HG03280 (cell line): ENCODE data around the gene HYAL1.
"Not testable (repeated sequence)": the region's sequence is repeated elsewhere in the genome, so short reads cannot be mapped to it uniquely, and the experiment has no call there.

Source experiments
- ATAC-seq: cut with Tn5 transposase; IDR thresholded peaks from one replicate; pipeline ENCODE4 v1.9.1; 2021; ENCODE audit warnings: mild to moderate bottlenecking, moderate library complexity; ENCODE audit not compliant: unreplicated experiment

Gene HYAL1

DNA sequence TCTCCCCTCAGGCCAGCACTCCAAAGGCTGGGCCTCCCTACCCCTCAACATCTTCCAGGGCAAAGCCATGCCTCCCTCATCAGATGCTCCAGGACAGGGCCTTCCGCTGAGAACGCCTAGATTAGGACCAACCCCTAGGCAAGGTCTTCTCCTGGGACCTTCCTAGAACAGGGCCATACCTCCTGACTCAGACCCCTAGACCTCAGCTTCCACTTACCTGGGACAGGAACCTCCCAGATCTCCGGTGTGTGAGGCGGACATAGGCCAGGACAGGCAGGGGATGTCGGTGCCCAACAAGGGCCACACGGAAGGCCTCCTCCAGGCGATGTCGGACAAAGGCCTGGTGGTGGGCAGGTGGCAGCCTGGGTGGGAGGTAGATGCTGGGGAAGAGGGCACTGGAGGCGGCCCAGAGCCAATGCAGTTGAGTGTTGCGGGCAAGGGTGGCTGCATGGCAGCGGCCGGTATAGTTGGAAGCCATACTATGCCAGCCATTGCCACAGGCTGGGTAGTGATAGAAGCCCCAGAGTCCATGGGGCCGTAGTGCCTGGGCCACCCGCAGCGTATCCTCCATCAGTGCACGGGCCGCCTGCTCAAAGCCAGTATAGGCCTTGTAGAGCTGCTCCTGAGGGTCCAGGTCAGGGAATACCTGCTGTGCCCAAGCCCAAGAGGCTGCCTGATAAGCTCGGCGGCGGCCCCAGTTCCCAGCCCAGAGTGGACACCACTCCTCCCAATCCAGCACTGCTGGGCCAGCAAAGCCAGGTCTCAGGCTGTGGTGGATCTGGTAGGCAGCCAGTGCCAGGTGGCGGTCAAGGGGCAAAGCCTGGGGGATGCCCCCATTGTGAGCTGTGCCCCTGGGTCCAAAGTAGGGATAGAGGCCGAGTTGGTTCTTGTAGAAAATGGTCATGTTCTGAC lies 8.6 kb downstream of the HYAL1 start:
- no peak for ATAC-seq

- ATAC-seq: no peak
Measured at GRCh38 chr3:50294089-50294488, 9.3 kb downstream of the HYAL1 start.

- ATAC-seq: no peak
Measured at GRCh38 chr3:50293079-50293801, 10.1 kb downstream of the HYAL1 start.

DNA sequence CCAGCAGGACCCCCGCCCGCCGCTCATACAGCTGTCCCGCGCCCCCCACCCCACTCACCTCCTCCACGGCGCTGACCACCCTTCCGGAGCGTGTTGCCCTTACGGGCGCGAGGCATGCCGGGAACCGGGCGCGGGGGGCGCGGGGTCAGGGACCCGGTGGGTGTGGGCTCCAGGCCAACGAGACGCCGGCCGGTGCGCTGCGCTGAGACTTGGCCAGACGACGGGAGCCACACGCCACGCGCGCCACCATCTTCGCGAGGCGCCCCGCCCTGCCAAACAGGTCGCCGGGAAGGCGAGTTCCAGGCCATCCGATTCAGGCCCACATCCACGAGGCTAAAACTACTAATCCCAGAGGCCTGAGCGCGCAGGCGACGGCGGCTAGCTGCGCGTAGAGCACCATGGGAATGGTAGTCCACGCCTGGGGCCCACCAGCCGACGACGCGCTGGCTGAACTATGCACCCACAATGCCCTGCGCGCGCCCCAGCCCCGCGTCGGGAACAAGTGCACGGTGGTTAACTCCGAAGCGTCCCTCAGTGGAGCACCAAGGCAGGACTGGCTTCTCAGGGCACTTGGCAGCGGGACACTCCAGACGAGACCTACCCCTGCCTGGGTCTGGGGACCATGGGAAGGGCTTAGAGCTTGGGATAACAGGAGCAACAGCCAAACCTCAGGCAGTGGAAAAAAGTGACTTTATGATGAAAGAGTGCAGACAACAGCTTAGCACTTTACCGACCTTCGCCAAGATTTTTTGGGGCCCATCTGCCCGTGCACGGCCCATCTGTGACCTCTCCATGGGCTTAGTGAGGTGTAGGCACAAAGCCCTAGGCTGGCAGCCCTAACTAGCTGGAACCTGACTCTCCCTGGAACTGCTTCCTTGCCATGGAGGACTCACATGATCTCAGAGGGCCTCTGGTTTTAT lies 11.0 kb downstream of the HYAL1 start, which contains the start of gene IFRD2:
TSS of gene IFRD2 (minus strand) at position 271 of the 920 bp plus-strand sequence. CDS start at position 116, 155 bp downstream.
- ATAC-seq: peak; percentile 97

GRCh38 chr3:50290161-50290641 lies 13.2 kb downstream of the HYAL1 start:
- ATAC-seq: no peak

DNA sequence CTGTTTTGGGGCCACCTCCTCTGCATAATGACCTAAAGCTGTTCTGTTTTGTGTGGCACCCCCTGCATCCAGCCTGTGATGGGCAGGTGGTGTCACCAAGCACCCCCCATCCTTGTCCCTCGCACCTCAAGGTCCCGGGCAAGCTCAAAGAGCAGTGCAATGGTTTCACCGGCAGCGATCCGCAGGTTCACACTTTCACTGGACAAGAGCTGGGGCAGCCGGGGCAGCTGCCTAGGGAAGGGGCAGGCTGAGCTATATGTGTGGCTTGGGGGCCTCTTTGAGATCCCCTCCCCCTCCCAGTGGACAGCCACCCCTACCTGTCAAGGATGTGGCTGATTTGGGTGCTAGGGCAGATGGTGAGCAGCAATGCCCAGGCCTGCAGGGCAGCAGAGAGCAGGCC lies 14.2 kb downstream of the HYAL1 start:
- no peak for ATAC-seq

GRCh38 chr3:50288387-50289007 lies 14.9 kb downstream of the HYAL1 start:
- no peak for ATAC-seq

DNA sequence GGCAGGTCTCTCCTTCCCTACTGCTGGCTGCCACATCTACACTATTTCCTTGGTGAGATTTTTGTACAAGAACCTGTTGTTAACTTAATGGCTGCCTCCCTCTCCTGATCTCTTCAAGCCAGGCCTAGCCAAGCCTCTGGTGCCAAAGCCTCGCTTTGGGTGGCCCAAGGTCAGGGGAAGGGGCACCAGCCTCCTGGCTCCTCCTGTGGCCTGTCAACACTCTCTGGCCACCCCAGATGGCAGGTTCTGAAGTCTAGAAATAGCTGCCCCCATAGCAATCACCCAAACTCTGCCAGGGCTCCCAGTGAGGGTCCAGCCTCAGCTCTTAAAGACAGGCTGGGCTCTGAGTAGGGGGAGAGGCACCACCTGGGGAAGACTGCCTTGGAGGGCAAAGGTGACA lies 16.1 kb downstream of the HYAL1 start:
- no peak for ATAC-seq

DNA sequence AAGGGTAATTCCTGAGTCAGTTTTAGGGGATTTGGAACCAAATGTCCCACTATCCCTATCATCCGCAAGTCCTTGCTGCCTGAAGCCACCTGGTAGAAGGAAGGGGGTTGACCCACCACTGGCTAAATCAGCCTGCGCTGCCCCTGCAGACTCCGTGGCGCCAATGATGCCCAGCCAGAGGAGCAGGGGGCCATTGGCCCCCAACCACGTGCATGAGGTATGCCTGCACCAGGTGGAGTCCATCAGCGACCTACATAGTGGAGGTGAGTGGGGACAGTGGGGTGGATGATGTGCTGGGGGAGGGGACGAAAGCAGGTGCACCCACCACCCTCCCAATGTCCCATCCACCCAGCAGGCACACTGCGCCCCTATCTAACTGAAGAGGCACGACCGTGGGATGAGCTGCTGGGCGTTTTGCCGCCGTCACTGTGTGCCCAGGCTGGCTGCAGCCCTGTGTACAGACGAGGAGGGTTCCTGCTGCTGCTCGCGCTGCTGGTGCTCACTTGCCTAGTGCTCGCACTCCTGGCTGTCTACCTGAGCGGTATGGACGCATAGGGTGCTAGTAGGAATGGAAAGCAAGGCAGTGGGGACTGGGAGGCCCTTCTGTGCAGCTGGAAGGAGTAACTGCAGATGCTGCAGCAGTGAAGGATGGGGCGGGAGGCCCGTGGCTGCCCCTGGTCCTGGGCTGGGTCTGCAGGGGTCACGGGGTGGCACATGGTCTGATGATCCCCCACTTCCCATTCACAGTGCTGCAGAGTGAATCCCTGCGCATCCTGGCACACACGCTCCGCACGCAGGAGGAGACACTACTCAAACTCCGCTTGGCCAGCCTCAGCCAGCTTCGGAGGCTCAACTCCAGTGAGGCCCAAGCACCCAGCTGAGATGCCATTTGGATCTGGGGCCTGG lies 16.8 kb downstream of the HYAL1 start:
- ATAC-seq: no peak

DNA sequence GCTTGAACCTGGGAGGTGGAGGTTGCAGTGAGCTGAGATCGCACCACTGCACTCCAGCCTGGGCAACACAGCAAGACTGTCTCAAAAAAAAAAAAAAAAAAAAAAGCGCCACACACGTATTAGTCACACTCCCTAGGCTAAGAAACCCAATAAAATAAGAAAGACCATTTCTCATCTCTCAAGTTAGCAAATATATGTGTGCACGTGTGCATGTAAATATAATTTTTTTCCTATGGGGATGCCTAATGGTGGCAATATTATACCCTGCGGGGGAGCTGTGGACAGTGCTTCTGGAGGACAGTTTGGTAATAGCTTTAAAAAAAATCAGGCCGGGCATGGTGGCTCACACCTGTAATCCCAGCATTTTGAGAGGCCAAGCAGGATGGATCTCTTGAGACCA lies 19.3 kb downstream of the HYAL1 start:
- ATAC-seq: not testable (repeated sequence)

DNA sequence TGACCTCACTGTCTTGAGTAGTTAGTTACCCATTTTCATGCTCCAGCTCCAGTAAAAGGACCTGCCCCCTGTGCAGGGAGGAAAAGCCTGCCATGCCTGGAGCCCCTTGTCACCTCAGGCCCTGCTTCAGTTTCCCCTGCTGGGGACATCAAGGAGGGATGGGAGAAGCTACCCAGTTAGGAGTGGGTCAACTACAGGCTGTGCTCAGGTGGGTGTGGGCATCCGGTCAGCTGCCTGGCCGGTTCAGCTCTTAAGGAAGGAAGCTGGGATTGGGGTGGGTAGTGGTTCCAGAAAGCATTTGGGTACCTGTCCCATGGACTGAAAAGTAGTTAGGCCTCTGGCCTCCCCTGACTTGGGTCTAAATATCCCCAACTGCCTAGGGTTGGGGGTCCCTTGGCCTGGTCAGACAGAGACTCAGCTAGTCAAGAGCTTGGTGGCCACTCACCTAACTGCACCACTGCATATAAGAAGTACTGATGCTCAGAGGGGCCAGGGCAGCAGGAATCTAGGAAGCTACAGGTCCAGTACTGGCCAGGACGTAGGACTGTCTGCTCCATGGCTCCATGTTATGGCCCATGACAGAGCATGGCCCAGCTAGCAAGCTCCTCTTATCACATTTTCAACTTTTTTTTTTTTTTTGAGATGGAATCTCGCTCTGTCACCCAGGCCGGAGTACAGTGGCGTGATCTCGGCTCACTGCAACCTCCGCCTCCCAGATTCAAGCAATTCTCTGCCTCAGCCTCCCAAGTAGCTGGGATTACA lies 23.9 kb downstream of the HYAL1 start:
- ATAC-seq: no peak

DNA sequence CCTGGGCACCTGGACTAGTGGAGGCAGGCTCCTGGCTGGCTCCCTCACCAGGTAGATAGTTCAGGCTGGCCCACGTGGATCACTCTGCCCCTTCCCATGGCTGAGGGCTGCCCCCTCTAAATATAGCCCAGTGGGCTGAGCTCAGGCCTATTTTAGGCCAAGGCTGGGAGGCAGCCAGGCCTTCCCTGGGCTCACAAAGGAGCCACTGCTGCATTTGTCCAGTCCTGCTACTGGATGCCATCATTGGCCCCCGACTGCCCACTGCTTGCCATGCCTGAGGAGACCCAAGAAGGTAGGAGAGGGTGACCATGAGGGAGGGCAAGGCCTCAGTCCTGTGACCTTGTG lies 24.5 kb downstream of the HYAL1 start, which contains the start of gene LSMEM2:
TSS of gene LSMEM2 (plus strand) at position 208 of the 345 bp plus-strand sequence. CDS start at position 235, 27 bp downstream.
- ATAC-seq: no peak

DNA sequence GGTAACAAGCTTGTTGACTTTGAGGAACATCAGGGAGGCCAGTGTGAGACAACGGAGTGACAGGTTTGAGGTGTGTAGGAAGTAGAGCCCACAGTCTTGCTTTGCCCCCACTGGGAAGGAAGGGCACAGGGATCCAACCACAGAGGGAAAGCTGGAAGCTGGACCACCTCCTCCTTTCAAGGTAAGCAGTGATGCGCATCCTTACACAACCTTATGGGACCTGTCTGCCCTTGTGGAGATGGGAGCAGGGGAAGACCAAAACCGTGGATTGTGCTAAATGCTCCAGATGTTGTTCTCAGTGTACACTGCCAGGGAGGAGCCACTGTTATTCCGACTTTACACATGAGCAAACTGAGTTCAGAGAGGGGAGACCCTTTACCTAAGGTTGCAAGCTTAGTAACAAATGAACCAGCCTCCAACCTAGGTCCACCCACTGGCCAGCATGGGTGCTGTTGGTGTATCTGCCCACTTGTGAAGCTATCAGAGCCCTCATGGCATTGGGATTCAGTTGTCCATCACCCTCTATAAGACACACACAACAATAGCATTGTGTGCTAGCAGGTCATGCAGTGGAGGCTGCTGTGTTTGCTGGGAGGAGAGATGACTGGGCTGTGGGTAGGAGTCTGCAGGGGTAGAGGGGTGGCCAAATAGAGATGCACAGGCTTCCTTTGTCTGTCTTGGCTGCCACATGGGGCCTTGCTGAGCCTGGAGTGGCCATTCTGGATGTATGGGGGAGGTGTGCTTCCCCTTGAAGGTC lies 25.1 kb downstream of the HYAL1 start:
- no peak for ATAC-seq

- no peak for ATAC-seq
Measured at GRCh38 chr3:50276762-50277101, 26.6 kb downstream of the HYAL1 start.

- no peak for ATAC-seq
Measured at GRCh38 chr3:50275996-50276761, 27.2 kb downstream of the HYAL1 start.

DNA sequence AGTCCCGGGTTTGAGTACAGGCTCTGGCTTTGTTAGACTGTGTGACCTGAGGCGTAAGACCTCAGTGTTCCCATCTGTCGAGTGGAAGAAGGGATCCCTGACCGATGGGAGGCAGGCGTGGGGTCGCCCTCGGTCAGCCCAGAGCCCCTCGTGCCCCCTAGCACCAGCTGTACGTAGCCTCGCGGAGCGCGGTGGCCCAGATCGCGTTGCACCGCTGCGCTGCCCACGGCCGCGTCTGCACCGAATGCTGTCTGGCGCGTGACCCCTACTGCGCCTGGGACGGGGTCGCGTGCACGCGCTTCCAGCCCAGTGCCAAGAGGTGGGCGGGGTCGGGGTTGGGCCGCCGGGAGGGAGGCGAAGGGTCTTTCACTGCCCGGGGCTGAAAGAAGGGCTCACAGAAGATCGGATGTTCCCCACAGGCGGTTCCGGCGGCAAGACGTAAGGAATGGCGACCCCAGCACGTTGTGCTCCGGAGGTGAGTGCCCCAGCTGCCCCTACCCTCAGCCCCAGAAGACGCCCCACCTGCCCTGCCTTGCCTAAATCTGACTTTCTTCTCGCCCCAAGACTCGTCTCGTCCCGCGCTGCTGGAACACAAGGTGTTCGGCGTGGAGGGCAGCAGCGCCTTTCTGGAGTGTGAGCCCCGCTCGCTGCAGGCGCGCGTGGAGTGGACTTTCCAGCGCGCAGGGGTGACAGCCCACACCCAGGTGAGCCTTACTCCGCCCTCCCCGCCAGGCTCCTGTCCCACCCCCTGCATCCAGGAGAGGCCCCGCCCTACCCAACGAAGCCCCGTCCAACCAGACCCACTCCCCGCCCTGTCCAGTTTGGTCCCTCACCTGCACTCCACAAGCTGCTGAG lies 28.0 kb downstream of the HYAL1 start:
- no peak for ATAC-seq
